HG02870 (cell line): ENCODE results near the gene CREB3L2.

Experiments
- ATAC-seq: cut with Tn5 transposase; IDR thresholded peaks from one replicate; pipeline ENCODE4 v1.9.1; 2021; ENCODE audit warnings: mild to moderate bottlenecking, moderate library complexity; ENCODE audit not compliant: unreplicated experiment

CREB3L2 gene

DNA sequence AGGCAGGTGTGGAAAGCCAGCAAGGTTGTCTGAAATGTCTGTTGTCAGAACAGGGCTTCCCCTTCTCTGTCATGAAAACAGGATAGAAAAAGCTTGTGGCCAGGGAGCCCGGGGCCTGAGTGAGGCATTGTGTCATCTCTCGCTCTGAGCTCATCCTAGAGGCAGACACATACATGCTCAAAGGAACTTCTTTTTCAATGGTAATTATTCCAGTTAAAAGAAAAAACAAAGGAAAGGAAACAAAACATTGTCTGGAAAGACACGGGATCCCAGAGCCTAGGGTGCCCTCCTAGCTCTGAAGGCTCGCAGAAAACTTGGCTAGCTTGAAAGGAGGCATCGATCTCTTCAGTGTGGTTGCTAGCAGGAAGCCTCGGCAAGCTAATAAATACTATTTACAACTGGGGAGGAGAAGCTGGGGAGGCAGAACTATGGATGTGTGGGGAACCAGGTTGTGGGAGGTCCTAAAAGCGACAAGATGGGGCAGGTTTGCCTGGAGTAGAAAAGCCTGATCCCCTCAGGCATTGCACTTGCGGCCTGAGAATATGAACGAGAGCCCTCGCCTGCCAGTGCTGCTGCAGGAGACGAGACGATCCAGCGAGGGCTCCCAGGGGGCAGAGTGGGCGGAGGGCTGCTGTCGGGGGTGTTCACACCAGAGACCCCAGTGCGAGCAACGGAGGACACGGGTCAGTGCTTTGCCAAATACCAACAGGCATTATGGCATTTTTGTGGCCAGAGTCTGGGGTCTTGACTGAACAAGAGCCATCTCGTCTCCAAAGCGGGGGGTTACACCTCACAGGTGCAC is 122.3 kb downstream of the CREB3L2 start:
- ATAC-seq = no peak

DNA sequence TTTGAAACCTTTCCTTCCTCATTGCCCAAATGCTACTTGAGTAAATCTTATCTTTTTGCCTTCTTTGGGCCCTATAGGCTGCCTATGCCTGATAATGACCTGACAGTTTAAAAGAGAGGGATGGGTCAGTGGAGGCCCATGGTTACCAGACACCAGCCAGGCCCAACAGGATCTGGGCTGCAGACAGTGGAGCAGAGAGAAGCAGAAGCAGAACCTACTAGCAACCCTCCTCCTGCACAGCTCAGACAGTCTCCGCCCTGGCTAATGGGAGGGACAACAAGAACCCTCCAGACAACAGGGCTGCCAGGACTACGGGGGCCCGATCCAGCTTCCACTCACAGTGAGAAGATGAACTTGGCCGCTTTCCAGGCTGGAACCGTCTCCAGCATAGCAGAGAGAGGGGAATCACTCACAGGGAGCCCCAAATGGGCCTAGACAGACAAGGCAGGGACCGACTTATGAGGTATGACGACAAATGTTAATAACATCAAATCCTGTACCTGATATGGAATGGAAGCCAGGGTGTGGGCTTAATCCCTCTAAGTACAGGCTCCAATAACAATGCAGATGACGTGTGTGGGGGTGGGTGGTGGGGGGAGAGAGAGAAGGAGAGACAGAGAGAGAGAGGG is 123.4 kb downstream of the CREB3L2 start:
- ATAC-seq = no peak

DNA sequence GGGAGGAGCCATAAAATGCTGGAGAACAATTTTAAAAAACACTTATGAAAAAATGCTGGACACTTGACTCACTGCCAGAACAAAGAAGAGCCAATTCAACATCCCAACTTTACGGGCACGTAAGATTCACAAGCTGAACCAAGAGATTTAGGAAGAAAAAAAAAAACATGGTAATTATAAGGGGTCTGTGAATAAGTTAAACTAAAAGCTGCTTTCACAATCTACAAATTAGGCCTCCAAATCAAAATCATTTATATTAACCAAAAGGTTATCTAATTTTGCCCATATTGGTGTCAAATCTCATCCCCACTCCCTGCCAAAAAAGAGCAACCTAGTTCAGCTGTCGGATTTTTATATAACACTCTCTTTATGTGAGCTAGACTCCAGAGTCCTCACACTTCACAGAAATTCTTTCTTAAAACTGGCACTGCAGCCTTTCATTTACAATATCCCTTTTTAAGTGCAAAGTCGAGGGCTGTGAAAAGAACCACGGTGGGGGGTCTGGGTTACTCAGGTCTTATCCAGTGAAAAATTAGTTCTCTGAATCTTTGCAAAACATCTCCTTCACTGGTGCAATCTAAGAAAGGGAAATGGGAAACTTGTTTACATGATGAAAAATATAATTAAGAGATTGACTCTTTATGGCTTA is 124.7 kb downstream of the CREB3L2 start:
- ATAC-seq = no peak

DNA sequence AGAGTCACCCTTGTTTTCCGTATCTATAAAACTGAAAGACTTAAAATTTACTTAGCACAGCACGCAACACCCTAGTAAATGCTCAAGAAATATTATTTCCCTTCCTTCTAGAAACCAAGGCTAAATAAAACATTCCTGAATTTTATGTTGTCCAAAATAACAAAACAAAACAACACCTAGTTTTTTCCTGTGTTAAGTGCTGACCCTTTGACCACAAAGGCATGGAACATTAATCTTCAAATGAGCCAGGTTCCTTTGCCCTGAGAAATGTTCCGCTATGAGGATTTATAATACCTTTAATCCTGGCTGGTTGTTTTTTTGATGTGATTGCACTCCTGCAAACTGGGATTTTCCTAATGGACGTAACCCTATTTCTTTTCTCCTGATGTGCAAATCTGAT is 126.1 kb downstream of the CREB3L2 start:
- ATAC-seq = no peak

DNA sequence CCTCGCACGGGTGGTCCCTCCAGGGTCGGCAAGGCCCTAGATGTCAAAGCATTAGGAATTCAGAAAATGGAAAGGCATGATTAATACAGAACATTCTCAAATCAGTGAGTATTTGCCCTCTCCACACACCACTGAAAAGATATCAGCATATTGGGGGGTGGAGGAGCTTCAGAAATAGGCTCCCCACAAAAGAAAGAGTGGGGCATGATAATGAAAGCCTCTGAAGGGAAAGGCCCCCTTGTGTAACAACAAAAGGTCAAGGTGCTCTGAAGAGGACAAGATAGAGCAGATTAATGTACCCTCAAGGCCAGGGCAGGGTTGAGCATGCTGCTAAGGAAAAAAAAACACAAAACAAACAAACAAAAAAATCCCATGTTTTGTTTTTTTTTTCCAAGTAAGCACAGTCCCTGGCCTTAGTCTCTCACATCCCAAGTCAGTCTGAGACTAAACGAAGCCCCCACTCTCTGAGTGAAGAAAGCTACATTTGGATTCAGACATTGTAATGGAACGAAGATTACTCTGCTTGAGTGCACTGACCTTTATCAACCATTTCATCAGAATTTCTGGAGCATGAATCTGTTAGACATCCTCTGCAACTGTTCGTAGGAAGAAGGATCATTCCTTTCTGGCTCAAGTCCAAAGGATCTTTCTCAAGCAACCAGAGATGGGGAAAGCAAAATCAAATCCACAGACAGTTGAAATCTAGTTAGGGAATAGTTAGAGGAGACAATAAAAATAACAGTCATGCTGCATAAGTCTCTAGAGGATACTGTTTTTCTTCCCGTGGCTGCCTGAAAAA is 127.7 kb downstream of the CREB3L2 start:
- ATAC-seq = no peak

DNA sequence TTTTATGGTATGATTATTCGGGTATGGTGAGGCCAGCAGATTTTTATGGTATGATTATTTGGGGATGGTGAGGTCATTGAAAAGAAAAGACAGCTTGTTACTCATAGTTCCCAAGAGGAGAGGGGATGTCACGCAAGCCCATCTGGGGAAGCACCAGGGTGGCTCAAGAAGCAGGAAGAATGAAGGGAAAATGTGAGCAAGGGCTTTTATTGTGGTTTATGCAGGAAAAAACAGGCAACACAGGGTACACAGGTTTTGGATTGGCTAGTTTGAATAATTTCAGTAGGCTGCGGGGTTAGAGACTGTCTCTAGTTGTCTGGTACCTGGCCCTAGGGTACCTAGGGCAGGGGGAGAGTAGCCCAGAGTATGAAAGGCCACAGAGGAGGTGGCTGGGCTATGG is 128.4 kb downstream of the CREB3L2 start:
- no peak for ATAC-seq

DNA sequence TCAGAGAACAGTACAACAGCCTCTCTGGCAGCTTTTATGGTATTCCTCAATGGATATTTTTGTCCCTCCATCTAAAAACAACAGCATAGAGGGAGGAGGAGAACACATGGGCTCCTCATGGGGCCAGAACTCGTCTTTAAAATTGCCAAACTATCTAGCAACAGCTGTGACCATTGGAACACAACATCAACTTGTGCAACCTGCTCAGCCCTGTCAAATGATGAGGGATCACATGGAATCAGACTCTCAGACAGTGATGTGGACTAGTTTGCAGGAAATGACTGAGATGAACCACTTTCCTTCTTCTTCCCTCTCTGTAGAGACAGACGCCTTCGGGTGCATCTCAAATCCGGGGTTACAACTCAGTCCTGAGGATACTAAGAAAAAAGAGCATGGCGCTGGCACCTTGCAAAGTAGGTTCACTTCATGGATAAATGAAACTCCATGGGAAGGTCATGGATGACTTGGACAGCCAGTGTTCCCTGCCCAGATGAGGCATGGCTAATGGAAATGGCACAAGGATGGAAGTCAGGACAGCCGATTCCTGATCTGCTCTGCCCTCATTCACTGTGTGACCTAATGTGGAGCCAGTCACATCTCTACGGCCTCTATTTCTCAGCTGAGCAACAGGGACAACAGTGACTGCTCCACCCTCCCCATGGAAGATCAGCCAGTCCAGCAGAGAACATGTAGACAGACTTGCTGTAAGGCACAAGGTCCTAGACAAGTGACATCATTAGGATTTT is 130.5 kb downstream of the CREB3L2 start:
- no peak for ATAC-seq

DNA sequence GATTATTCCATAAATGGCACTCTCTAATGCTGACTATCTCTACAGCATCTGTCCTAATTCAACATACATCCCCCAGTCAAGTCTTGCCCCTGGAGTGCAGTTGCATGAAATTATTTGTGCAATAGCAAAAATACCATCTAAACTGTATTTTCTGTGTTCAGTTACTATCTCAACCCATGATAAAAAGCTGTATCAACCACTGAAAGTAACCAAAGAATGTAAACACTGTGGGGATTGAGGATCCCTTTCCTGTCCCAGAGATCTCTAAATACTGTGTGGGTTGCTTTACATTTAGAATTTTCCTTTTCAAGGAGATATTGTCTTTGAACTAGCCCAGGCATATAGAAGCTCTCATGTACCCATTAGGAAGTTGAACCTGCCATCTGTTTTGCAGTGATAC is 131.2 kb downstream of the CREB3L2 start:
- no peak for ATAC-seq

DNA sequence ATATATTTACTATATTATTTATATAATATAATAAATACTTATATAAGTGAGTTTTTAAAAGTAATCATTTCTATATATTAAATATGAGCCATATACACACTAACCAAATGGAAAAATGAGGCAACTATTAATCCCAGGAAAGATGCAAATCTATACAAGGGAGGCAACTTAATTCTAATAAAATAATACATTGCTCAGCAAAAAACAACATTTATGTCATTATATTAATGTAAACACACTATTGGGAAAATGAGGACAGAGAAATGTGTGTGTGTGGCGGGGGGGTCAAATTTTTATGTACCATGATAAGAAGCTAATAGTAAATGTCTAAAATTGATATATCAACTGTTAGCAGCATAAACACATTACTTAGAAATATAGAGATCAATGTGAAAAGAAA is 131.8 kb downstream of the CREB3L2 start:
- ATAC-seq = no peak

DNA sequence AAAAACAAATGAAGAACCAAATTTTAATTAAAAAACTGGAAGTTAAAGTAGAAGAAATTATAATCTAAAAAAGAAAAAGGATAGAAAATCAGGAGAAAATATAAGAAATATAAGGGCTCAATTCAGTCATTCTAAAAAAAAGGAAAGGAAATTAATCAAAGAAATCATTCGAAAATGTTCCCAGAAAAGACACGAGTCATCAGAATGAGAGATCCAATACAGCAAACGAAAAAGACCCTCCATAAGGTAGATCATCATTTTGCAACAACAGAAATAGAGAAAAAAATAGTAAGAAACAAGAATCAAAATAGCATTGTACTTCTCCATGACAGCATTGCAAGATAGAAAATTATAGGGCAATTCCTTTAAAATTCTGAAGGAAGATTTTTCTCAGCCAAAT is 132.6 kb downstream of the CREB3L2 start:
- ATAC-seq = no peak

DNA sequence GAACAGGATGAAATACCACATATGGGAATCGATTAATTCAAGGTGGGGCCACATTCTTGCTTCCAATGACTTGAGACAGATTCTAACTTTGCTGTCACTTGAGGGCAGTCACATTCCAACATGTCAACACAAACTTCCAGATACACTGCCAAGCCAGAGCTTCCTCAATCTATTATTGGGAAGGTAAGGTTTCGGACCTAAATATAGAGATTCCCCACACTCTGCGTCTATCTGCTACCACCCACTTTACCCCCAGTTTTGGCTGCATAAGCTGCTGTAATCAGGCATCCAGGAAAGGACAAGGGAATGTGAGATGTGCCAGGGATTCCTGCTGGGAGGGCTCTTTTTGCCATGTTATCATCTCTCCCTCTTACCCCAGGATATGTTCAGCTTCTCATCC is 134.6 kb downstream of the CREB3L2 start:
- ATAC-seq = no peak

DNA sequence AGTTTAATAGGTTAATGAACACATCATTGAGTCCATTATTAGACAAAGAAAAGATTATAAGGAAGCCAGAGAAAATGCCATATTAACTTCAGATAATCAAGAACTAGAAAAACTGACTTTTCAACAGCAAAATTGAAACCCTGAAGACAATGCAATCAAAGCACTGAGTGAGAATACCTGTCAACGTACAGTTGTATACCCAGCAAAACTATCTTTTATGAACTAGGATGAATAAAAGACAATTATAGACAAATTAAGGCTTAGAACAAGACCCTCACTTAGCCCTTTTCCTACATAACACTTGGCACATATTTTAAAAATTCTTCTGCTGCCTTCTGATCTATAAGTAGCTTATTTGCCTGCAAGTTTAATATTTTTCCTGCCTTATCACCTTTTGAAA is 136.1 kb downstream of the CREB3L2 start:
- ATAC-seq = no peak

DNA sequence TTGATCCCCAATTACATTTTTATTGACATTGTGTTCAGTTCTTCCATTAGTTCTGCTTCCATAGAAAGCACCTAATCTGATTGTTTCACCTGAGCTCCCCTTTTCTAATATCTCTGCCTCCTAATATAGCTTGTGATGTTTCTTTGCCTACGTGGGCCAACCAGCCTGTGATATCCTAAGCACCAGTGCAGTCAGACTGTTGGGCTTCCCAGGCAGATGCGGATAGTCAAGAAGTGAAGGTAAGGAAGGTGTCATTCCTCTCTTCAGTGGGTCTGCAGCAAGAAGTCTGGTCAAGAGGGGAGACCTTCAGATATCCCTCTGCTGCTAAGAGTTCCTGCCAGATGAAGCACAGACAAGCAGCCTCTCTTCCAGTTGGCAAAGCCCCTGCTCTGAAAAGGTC is 138.9 kb downstream of the CREB3L2 start:
- no peak for ATAC-seq

DNA sequence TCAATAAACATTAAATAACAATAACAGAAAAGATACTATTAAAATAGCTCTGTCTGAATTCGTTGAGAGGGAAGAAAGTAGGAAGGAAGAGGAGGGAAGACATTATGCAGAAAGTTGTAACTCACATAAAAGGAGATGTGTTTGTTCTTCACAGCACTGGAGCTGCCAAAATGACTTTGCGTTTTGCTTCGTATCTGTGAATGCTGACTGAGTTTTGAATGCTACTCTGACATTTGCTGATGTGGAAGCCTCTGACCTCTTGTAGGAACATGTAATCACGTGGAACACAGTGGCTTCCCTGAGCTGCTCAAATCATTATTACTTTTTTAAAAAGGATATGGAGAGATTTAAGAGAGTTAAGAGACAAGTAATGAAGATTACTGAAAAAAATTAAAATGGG is 139.5 kb downstream of the CREB3L2 start:
- no peak for ATAC-seq

DNA sequence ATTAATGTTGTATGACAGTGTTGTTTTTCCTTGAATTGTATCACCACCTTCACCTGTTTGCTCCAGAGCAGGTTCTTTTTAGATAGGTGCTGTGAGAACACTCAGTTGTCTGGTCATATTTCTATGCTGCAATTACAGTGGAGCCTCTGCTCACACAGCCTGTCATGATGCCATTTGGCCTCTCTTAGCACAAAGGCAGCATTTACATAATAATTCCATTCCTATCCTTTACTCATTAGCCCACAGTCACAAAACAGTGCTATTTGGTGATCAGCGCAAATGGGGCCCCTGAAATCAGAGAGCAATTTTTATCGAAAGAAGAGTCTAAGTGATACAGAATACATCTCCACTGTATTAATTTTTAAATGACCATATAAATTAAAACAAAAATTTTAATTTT is 141.3 kb downstream of the CREB3L2 start:
- ATAC-seq = no peak

DNA sequence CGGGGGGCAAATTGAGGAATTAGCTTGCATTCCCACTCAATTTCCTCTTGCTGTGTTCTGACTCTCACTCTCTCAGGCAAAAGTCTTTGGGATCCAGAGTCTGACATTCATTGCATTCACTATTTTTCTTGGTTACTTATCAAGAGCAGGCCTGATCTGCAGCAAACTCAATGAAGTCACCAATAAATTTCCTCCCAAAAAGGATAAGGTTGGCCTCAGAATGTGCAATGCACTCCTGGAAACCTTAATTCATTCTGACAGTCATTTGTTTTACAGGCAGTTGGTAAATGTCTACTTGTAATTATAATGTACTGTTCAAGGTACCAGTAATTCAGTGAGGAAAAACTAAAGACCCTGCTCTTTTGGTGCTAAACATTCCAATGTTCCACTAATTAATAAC is 148.8 kb downstream of the CREB3L2 start:
- ATAC-seq = no peak

DNA sequence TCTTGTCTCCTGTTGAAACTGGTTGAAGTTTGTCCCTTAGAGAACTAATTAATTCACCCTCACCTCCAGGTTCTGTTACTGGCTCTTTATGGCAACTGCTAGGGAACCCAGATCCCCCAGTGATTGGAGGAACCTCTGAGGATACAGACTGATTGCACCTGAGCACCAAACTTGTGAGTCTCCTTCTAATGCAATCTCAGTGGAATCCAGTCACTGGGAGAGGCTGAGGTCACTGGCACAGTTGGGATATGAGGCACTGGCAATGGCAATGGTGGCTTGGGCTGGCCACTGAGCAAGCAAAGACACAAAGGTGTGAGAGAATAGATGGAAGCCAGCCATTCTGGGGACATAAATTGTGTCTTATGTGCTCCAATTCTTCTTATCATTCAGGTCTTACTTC is 149.8 kb downstream of the CREB3L2 start:
- ATAC-seq = no peak

DNA sequence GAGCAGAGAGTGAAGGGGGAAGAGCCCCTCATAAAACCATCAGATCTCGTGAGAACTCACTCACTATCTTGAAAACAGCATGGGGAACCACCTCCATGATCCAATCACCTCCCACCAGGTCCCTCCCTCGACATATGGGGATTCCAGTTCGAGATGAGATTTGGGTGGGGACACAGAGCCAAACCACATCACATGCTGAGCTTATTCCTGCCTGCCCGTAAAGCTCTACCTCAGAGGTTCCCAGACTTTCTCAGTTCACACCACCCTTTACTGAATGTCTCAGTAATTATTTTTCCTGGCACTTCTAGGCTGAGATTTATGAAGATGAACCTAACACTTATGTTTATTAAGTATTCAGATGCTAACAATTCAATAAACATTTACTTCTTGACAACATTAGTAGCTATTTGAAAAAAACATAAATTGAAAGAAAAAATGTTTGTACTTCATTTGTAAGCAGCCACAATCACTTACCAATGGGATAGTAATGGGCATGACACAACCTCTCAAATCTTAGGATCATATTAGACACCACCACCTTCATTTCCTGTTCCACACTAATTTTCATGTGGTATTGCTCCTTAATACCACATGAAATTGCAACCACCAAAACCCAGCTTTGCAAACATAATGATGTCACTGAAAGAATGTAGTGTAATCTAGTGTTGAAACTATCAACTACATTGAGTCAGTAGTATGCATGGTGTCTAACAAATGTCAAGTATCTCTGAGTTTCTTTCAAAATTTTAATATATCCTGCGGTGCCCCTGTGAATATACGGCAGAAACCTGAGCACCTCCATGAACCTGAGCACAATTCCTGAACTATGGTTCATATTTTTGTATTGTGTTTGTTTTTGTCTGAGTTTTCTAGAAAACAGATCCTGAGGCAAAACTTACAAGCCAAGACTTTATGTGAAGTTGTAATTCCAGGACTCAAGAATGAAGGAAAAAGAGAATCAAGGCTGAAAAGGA is 150.6 kb downstream of the CREB3L2 start:
- ATAC-seq = no peak

DNA sequence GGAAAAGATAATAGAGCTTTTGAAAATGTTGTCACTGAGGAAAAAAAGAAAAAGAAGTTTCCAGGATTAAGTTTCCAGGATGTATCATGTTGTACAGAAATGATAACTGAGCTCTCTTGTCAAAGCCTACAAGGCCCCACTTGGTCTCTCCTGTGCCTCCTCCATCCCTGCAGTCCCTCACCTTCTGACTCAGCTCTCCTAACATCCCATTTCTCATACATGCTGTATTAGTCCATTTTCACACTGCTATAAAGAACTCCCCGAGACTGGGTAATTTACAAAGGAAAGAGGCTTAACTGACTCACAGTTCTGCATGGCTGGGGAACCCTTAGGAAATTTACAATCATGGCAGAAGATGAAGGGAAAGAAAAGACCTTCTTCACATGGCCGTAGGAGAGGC is 151.3 kb downstream of the CREB3L2 start:
- no peak for ATAC-seq

DNA sequence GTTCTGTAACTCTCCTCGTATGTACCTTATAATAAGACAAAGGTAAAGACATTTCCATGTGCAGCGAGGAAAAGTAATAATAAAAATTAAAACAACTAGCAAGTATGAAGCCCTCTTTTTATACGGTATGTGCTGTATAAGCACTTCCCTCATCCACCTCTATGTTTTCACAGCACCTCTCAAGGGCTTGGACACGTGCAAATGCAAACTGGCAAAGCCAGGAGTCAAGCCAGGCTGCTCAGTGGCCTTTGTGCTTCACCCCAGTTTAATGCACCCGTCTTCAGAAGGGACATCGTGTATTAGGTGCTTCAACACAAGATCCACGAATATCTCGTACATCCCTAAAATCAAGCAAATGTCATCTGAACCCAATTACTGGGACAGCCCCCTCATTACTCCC is 153.8 kb downstream of the CREB3L2 start:
- no peak for ATAC-seq
